Muscle layer of duodenum (tissue), 2 donors: ENCODE data around the gene CPLX3.

ENCODE experiments used
- H3K27ac ChIP-seq: one replicate; pipeline ENCODE4 v1.7.0; 2013; ENCODE audit warnings: mild to moderate bottlenecking, low read length
- H3K27me3 ChIP-seq: one replicate; pipeline ENCODE4 v1.7.0; 2013; ENCODE audit warnings: low read depth, mild to moderate bottlenecking, control low read depth, low read length
- H3K36me3 ChIP-seq, 2 donors: one replicate each; pipeline ENCODE4 v1.7.0; 2013; ENCODE audit warnings: low read length in 2 of 2, control low read depth in 1 of 2, mild to moderate bottlenecking in 1 of 2; ENCODE audit not compliant: insufficient read depth in 2 of 2, control insufficient read depth in 1 of 2
- H3K4me1 ChIP-seq, 2 donors: one replicate each; pipeline ENCODE4 v1.7.0; 2013; ENCODE audit warnings: low read length in 2 of 2, mild to moderate bottlenecking in 2 of 2, control low read depth in 1 of 2, moderate library complexity in 1 of 2; ENCODE audit not compliant: insufficient read depth in 2 of 2, control insufficient read depth in 1 of 2
- H3K4me3 ChIP-seq, 2 donors: one replicate each; pipeline ENCODE4 v1.7.0; 2013; ENCODE audit warnings: low read length in 2 of 2, low read depth in 1 of 2, mild to moderate bottlenecking in 1 of 2
- H3K9me3 ChIP-seq, 2 donors: one replicate each; pipeline ENCODE4 v1.7.0; 2013; ENCODE audit warnings: low read length in 2 of 2, control low read depth in 1 of 2, mild to moderate bottlenecking in 1 of 2; ENCODE audit not compliant: control insufficient read depth in 1 of 2
- donor health status: healthy.

Gene CPLX3

DNA sequence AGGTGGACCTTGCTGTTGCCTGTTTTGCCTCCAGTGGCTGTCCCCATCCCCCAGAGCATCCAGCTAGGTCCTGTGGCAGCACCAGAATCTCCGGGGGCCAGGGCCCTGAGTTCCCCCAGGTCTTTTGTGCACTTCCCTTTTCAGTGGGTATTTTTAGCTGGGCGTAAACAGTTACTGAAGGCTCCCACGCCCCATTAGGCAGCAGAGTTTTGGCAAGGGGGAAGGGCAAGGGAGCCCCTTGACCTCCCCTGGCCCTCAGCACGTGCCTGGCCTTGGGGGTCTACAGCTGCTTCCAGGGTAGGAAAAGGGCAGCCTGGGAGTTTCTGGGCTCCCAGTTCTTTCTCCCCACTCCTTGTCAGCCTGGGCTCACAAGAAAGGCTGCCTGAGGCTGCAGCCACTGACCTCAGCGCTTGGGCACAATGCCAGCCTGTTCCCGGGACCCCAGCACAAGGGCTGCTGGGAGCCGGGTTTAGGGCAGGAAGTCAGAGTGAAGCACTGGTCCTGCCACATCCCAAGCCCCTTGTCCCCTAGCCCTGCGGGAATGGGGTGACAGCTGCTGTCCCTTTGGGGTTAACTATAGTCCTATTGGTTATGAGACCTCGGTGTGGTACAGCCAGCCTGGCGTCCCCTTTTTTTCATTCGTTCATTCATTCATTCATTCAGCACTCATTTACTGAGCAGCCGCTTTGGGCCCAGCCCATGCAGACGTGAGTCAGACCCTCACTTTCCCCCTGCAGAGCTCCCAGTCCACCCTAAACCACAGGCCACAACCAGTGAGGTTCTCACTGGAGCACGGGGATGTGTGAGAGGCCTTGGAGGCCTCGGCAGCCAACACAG is 36.1 kb upstream of the CPLX3 start:
- Histone ChIP-seq H3K4me3 (peak overlapping the region; percentile 32 to 37), H3K27me3 (no peaks in the 10 kb centered on the region), H3K4me1 (peaks cover 53 to 79% of the 10 kb centered on the region in 2 donors), H3K27ac (peak overlapping the region; percentile 83), H3K36me3 (no peaks in the 10 kb centered on the region), H3K9me3 (no peaks in the 10 kb centered on the region)

DNA sequence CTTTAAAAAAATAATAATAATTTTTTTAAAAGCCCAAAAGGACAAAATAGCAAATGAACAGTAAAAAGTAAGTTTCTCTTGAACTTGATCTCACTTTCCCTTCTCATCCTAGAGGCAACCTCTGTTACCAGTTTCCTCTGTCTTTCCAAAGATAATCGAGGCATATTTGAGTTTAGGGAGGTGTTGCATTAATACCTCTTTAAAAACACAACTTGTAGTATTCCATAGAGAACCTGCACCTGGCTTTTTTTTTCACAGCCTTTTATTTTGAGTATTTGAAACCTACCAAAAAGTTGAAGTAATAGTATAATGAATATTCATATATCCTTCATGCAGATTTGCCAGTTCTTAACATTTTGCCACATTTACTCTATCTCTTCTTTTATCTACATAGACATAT is 35.4 kb upstream of the CPLX3 start:
- no peaks in the 10 kb centered on the region for H3K36me3 ChIP-seq
- no peak overlapping the region for H3K4me3 ChIP-seq
- H3K9me3 ChIP-seq = no peaks in the 10 kb centered on the region
- no peaks in the 10 kb centered on the region for H3K27me3 ChIP-seq
- H3K27ac ChIP-seq = no peak overlapping the region
- peaks cover 48 to 73% of the 10 kb centered on the region in 2 donors for H3K4me1 ChIP-seq

DNA sequence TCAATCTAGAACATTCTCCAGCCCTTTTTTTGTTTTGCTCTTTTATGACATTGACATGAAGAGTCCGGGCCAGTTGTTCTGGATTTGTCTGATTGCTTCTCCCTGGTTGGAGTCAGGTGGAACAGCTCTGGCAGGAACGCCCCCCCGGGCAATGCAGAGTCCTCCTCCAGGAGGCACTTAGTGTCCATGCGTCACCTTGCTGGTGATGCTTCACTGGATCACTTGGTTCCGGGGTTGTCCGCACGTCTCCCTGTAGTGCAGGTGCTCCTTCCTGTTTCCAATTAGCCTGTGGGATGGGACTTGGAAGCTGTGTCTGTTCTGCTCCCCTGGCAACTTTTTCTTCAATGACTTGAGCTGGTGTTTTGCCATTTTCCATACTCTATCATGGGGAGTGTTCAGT is 34.8 kb upstream of the CPLX3 start:
- H3K36me3 ChIP-seq = no peaks in the 10 kb centered on the region
- H3K4me3 ChIP-seq = no peak overlapping the region
- no peaks in the 10 kb centered on the region for H3K27me3 ChIP-seq
- H3K9me3 ChIP-seq = no peaks in the 10 kb centered on the region
- peaks cover 44 to 66% of the 10 kb centered on the region in 2 donors for H3K4me1 ChIP-seq
- no peak overlapping the region for H3K27ac ChIP-seq

DNA sequence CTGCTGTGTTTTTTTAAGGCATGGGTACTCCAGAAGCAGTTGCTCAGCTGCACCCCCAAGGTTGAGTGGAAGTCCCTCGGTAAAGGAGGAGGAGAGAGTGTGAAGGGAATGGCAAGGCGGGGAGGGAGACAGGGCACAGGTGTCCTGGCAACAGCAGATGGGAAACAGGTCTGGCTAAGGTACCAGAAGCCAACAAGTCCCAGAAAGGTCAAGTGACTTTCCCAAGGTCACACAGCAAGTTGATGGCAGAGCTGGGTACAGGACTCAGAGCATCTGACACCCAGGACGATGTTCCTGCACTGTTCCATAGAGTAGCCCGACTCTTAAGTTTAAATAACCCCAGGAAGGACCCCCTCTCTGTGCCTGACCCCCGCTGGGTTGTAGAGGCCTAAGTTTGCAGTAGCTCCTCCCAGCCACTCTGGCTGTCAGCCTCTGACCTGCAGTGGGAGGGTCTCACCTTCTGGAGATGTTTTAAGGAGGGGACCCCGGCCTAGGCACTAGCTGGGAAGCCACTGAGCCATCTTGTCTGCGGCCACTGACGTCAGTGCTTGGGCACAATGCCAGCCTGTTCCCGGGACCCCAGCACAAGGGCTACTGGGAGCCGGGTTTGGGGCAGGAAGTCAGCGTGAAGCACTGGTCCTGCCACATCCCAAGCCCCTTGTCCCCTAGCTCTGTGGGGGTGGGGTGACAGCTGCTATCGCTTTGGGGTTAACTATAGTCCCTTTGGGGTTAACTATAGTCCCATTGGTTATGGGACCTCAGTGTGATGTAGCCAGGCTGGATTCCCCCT is 34.0 kb upstream of the CPLX3 start:
- H3K9me3 ChIP-seq = no peaks in the 10 kb centered on the region
- H3K27me3 ChIP-seq = no peaks in the 10 kb centered on the region
- H3K27ac ChIP-seq = no peak overlapping the region
- peaks cover 42 to 59% of the 10 kb centered on the region in 2 donors for H3K4me1 ChIP-seq
- no peak overlapping the region for H3K4me3 ChIP-seq
- H3K36me3 ChIP-seq = no peaks in the 10 kb centered on the region

DNA sequence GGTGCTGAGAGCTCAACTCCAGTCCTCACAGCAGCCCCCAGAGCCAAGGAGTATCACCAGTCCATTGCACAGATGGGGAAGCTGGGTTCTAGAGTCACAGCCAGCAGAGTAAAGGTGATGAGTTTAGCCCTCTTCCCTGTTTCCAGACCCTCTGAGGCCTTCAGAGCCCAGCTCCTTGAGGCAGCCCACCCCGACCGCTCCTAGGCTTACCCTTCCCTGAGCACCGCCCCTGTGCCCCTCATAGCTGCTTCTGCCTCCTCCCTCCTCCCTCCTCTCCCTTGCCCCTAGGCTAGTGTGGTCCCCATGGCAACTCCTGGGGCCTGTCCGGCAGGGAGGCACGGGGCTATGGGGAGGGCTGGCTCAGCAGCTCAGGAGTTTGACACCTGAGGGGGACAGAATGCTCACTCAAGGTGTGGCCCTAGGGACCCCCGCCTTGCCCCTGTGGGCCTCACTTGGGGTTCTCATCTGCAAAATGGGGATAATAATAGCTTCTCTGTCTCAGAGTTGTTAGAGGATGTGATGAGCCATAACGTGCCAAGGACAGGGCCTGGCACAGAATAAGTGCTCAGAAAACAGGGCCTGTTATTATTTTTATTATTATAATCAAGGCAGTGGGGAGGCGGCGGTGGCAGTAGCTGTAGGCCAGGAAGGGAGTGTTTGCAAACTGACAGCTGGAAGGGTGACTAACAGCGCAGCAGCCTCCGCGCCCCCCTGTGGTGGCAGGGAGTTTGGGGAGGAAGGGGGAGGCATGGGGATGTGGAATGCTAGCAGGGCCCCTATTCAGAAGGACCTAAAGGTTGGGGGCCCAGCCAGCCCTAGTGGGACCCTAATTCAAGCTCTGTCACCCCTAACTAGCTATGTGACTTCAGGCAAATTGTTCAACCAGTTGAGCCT is 33.0 kb upstream of the CPLX3 start:
- peaks cover 0 to 3% of the 10 kb centered on the region in 2 donors for H3K36me3 ChIP-seq
- no peak overlapping the region for H3K27ac ChIP-seq
- H3K4me1 ChIP-seq = peaks cover 35 to 51% of the 10 kb centered on the region in 2 donors
- H3K4me3 ChIP-seq = no peak overlapping the region
- H3K9me3 ChIP-seq = no peaks in the 10 kb centered on the region
- no peaks in the 10 kb centered on the region for H3K27me3 ChIP-seq

DNA sequence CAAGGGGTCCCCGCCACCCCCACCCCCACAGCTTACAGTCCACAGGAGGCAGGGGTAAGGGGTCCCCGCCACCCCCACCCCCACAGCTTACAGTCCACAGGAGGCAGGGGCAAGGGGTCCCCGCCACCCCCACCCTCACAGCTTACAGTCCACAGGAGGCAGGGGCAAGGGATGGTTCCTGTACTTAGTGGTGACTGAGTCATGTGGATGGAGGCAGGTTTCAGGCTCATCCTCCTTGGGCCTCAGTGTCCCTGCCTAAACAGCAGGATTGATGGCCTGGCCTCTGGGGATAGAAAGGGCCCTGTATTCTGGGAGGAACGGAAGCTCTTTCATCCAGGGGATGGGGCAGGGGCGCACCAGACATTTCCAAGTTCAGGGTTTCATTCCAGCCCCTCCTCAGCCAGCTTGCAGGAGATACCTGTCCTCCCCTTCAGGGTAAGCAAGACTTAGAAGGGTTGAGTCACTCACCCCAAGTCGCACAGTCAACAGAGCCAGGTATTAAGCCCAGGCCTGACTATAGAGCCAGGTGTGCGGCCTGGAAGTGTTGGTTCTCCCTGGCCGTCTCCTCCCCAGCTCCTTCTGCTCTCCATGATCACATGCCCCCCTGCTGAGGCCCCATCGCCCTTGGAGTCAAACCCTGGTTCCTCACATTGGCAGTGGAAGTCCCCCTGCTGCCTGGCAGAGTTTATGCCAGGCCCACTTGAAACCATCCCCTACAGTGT is 32.0 kb upstream of the CPLX3 start:
- peaks cover 26 to 40% of the 10 kb centered on the region in 2 donors for H3K4me1 ChIP-seq
- no peak overlapping the region for H3K4me3 ChIP-seq
- peaks cover 3 to 11% of the 10 kb centered on the region in 2 donors for H3K36me3 ChIP-seq
- no peaks in the 10 kb centered on the region for H3K27me3 ChIP-seq
- no peaks in the 10 kb centered on the region for H3K9me3 ChIP-seq
- H3K27ac ChIP-seq = no peak overlapping the region

DNA sequence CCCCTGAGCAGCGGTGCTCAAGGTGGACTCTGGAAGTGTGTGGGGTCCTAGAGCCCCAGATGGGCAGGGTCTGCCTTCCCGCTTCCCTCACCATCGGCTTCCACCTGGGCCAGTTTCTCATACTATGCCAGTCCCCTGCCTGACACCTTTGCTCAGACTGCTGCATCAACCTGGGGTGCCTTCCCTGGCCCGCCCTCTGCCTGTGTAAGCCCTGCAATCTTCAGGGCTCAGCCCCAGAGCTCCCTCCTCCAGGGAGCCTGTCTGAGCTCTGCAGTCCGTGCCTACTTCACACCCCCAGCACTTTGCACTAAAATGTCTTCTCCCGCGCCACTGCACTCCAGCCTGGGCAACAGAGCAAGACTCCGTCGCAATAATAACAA is 31.5 kb upstream of the CPLX3 start:
- Histone ChIP-seq H3K36me3 (peaks cover 7 to 16% of the 10 kb centered on the region in 2 donors), H3K9me3 (no peaks in the 10 kb centered on the region), H3K4me1 (peaks cover 24 to 39% of the 10 kb centered on the region in 2 donors), H3K27ac (no peak overlapping the region), H3K27me3 (no peaks in the 10 kb centered on the region), H3K4me3 (no peak overlapping the region)

DNA sequence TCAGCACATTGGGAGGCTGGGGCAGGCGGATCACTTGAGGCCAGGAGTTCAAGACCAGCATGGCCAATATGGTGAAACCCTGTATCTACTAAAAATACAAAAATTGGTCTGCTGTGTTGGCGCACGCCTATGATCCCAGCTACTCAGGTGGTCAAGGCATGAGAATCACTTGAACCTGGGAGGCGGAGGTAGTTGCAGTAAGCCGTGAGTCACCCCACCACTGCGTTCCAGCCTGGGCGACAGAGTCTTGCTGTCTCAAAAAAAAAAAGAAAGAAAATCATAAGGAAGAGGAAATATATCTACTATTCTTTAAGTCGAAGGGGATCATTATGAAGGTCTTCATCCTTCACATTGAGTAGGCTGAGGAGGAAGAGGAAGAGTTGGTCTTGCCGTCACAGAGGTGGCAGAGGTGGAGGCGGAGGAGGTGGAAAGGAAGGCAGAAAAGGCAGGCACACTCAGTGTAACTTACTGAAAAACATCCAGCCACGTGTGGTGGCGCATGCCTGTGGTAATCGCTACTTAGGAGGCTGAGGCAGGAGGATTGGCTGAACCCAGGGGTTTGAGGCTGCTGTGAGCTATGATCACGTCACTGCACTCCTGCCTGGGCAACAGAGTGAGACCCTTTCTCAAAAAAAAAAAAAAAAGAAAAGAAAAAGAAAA is 30.3 kb upstream of the CPLX3 start:
- Histone ChIP-seq H3K4me1 (peaks cover 13 to 35% of the 10 kb centered on the region in 2 donors), H3K27me3 (no peaks in the 10 kb centered on the region), H3K27ac (no peak overlapping the region), H3K4me3 (no peak overlapping the region), H3K36me3 (peaks cover 11 to 18% of the 10 kb centered on the region in 2 donors), H3K9me3 (no peaks in the 10 kb centered on the region)

DNA sequence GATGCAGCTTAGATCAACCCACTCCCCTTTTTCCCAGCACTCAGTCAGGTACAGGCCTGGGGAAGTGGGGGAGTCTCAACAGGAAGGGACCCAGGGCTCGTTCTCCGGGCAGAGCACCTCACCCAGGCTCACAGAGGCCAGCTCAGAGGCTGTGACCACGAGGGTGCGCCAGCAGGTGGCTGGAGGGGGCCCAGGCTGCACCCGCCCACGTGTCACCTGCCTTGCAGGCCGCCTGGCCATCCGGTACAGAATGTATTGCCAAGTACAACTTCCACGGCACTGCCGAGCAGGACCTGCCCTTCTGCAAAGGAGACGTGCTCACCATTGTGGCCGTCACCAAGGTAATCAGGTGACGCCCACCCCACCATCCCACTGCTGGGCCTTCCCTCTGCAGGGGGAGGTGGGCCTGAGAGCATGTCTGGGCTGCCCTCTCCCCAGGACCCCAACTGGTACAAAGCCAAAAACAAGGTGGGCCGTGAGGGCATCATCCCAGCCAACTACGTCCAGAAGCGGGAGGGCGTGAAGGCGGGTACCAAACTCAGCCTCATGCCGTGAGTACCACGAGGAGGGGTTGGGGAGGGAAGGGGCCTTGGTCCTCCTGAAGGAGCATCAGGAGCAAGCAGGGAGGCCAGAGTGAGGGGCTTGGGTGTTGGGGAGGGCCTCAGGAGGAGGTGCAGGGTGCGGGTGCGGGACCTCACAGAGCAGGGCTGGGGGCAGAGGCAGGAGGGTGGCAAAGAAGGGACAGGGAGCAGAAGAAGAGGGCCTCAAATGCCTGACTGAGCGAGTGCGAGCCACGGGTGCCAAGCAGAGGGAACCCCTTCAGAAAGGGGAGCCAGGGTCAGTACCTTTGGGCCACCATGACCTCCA is 27.8 kb upstream of the CPLX3 start:
- peaks cover 25 to 43% of the 10 kb centered on the region in 2 donors for H3K36me3 ChIP-seq
- no peak overlapping the region for H3K27ac ChIP-seq
- no peak overlapping the region for H3K4me3 ChIP-seq
- H3K27me3 ChIP-seq = no peaks in the 10 kb centered on the region
- H3K9me3 ChIP-seq = no peaks in the 10 kb centered on the region
- H3K4me1 ChIP-seq = peaks cover 4 to 11% of the 10 kb centered on the region in 2 donors
